Gastroesophageal sphincter (tissue), 4 donors: ENCODE measurements around the gene INO80E. TPM values are rescaled to one million over a fixed set of nuclear protein-coding genes. Genes with fewer than 3 reads are reported as not detected.
A peak's percentile ranks its signal among the peaks of the same experiment; 100 is the strongest.

Experiments
- ATAC-seq: fragments of 150-250 bp; one replicate; pipeline ENCODE4 v1.9.1; 2016; ENCODE audit warnings: mild to moderate bottlenecking, moderate library complexity
- H3K27ac ChIP-seq, 4 donors: fragments of 200-600 bp; sonication (generic) in 3 of 4; 1 replicate in 3 of 4; 2 replicates in 1 of 4; pipeline ENCODE4 v1.5.1; 2016 to 2019
- H3K27me3 ChIP-seq: fragments of 200-600 bp; sonication (generic); one replicate; pipeline ENCODE4 v1.5.1; 2019
- H3K36me3 ChIP-seq, 2 donors: fragments of 200-600 bp; sonication (generic); one replicate each; pipeline ENCODE4 v1.5.1; 2019; ENCODE audit warnings: control low read depth in 1 of 2
- H3K4me1 ChIP-seq, 3 donors: fragments of 200-600 bp; sonication (generic); 1 replicate in 2 of 3; 2 replicates in 1 of 3; pipeline ENCODE4 v1.5.1; 2016 to 2019; ENCODE audit warnings: control low read depth in 2 of 3
- H3K4me3 ChIP-seq, 2 donors: fragments of 200-600 bp; sonication (generic); one replicate each; pipeline ENCODE4 v1.5.1; 2019; ENCODE audit warnings: mild to moderate bottlenecking in 1 of 2, moderate library complexity in 1 of 2
- H3K9me3 ChIP-seq, 3 donors: fragments of 200-600 bp; sonication (generic); one replicate each; pipeline ENCODE4 v1.5.1; 2017 to 2019; ENCODE audit warnings: control low read depth in 2 of 3
- EP300 ChIP-seq: sonication (generic); formaldehyde crosslinking; IDR thresholded peaks from one replicate; pipeline ENCODE4 v1.6.1; 2017; ENCODE audit warnings: antibody characterized with exemption, mild to moderate bottlenecking
- POLR2A ChIP-seq, 2 donors: fragments of 450-650 bp; IDR thresholded peaks; one replicate each; pipeline ENCODE4 v1.6.1; 2017; ENCODE audit warnings: antibody characterized with exemption in 2 of 2, mild to moderate bottlenecking in 2 of 2, moderate library complexity in 1 of 2
- POLR2AphosphoS5 ChIP-seq: sonication (generic); formaldehyde crosslinking; IDR thresholded peaks from one replicate; pipeline ENCODE4 v1.6.1; 2017; ENCODE audit warnings: antibody characterized with exemption
- WGBS, 2 donors: methylation state at CpG; one replicate each; pipeline ENCODE4 v1.1.5; 2018; ENCODE audit warnings: low coverage in 1 of 2; 5-methylcytosine and 5-hydroxymethylcytosine counted together
- total RNA-seq, 4 donors: library from RNA; depleted of rRNA; stranded (reverse); fragments of >200 nt; gene quantifications; one replicate each; pipeline ENCODE4 v1.1.0, GENCODE V29; 2016
- TF ChIP-seq, protein P1 (sequence below), 4 experiments: fragments of 200-600 bp in 2 of 4; fragments of 450-650 bp in 2 of 4; sonication (generic) in 1 of 4; IDR thresholded peaks; one replicate each; pipeline ENCODE4 v1.5.1; 2017 to 2019; ENCODE audit warnings: antibody characterized with exemption in 4 of 4, mild to moderate bottlenecking in 2 of 4, moderate library complexity in 2 of 4

INO80E gene
- total RNA-seq, 4 donors from 2014 or later: 40.9 to 82.2 (median 74.4) TPM

GRCh38 chr16:29962344-29962994 lies 33.6 kb upstream of the INO80E start:
- peaks cover 0 to 27% (median 4%) of the 10 kb centered on the region in 3 donors for H3K4me1 ChIP-seq
- 2 to 3% methylated on average over 14 to 15 of the region's 18 CpGs for WGBS, 2 donors
- H3K9me3 ChIP-seq: no peaks in the 10 kb centered on the region
- peak overlapping the region; percentile 89 to 94 (median 92) for H3K27ac ChIP-seq
- peaks cover 0 to 30% of the 10 kb centered on the region in 2 donors for H3K36me3 ChIP-seq
- no peaks in the 10 kb centered on the region for H3K27me3 ChIP-seq
- no peak for TF ChIP-seq POLR2AphosphoS5
- no peak for TF ChIP-seq EP300
- TF ChIP-seq POLR2A (IDR thresholded peaks at IDR 0.05): no peak
- ATAC-seq: peak; percentile 31
- H3K4me3 ChIP-seq: peak overlapping the region; percentile 72 to 91

DNA sequence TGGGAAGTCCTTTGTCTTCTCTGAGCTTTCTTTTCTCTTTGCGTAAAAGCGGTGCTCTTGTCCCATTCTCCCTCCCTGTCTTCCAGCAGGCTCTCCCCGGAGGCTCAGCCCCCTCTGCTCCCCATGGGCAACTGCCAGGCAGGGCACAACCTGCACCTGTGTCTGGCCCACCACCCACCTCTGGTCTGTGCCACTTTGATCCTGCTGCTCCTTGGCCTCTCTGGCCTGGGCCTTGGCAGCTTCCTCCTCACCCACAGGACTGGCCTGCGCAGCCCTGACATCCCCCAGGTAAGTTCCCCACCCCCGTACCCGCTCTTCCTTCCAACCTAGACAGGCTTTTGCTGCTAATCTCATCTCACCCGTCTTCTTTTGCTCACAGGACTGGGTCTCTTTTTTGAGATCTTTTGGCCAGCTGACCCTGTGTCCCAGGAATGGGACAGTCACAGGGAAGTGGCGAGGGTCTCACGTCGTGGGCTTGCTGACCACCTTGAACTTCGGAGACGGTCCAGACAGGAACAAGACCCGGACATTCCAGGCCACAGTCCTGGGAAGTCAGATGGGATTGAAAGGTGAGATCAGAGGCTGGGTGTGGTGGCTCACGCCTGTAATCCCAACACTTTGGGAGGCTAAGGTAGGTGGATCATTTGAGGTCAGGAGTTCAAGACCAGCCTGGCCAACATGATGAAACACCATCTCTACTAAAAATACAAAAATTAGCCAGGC lies 32.9 kb upstream of the INO80E start:
- WGBS, 2 donors: 40 to 70% methylated on average over 1 to 7 of the region's 14 CpGs
- ATAC-seq: no peak
- TF ChIP-seq EP300 (no peak), POLR2AphosphoS5 (no peak), POLR2A (IDR thresholded peaks at IDR 0.05) (no peak)
- TF ChIP-seq, protein P1, sequence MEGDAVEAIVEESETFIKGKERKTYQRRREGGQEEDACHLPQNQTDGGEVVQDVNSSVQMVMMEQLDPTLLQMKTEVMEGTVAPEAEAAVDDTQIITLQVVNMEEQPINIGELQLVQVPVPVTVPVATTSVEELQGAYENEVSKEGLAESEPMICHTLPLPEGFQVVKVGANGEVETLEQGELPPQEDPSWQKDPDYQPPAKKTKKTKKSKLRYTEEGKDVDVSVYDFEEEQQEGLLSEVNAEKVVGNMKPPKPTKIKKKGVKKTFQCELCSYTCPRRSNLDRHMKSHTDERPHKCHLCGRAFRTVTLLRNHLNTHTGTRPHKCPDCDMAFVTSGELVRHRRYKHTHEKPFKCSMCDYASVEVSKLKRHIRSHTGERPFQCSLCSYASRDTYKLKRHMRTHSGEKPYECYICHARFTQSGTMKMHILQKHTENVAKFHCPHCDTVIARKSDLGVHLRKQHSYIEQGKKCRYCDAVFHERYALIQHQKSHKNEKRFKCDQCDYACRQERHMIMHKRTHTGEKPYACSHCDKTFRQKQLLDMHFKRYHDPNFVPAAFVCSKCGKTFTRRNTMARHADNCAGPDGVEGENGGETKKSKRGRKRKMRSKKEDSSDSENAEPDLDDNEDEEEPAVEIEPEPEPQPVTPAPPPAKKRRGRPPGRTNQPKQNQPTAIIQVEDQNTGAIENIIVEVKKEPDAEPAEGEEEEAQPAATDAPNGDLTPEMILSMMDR (IDR thresholded peaks at IDR 0.05): no peak

GRCh38 chr16:29968205-29968604 lies 27.8 kb upstream of the INO80E start:
- TF ChIP-seq POLR2A (IDR thresholded peaks at IDR 0.05) (no peak), POLR2AphosphoS5 (no peak), EP300 (no peak)
- TF ChIP-seq, protein P1 (IDR thresholded peaks at IDR 0.05): no peak
- H3K4me1 ChIP-seq: peaks cover 0 to 15% (median 4%) of the 10 kb centered on the region in 3 donors
- H3K36me3 ChIP-seq: peaks cover 0 to 78% of the 10 kb centered on the region in 2 donors
- 94% methylated on average over 2 of the region's 4 CpGs for WGBS, 2 donors
- no peak overlapping the region for H3K4me3 ChIP-seq
- no peaks in the 10 kb centered on the region for H3K9me3 ChIP-seq
- H3K27ac ChIP-seq: no peak overlapping the region
- ATAC-seq: no peak
- H3K27me3 ChIP-seq: no peaks in the 10 kb centered on the region

More for the DNA sequence above, 32.9 kb upstream of the INO80E start:
- Histone ChIP-seq H3K27ac (peak overlapping the region; percentile 89 to 94 (median 92)), H3K9me3 (no peaks in the 10 kb centered on the region), H3K4me1 (peaks cover 0 to 27% (median 4%) of the 10 kb centered on the region in 3 donors), H3K4me3 (peak overlapping the region in 1 of 2 donors; percentile 72), H3K36me3 (peaks cover 0 to 37% of the 10 kb centered on the region in 2 donors), H3K27me3 (no peaks in the 10 kb centered on the region)

- Histone ChIP-seq H3K36me3 (peaks cover 0 to 55% of the 10 kb centered on the region in 2 donors), H3K27ac (no peak overlapping the region), H3K27me3 (no peaks in the 10 kb centered on the region), H3K4me3 (no peak overlapping the region), H3K9me3 (no peaks in the 10 kb centered on the region), H3K4me1 (peaks cover 5 to 27% (median 19%) of the 10 kb centered on the region in 3 donors)
- WGBS, 2 donors: 68 to 100% methylated on average over 1 to 3 of the region's 8 CpGs
- TF ChIP-seq POLR2A (IDR thresholded peaks at IDR 0.05) (no peak), EP300 (no peak), POLR2AphosphoS5 (no peak)
- TF ChIP-seq, protein P1 (IDR thresholded peaks at IDR 0.05): no peak
- ATAC-seq: no peak
Observed at GRCh38 chr16:29971304-29971703, 24.7 kb upstream of the INO80E start.

DNA sequence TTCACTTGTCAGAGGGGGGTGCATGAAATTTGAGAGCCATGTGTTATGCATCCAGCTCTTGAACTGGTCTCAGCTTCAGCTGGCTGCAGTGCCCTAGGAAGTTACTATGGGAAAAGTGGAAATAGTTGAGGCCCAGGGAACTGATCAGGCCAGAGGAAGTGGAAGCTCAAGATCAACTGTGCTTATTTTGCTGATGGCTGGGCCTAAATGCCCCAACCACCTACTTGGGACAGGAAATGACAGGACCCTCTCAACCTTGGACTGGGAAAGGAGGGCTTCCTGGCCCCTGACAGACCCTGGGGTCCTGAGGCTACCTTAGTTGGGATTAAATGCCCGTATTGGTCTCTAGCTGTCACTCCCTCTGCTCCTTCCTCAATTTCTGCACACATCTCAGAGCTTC lies 23.5 kb upstream of the INO80E start:
- no peak for ATAC-seq
- no peak for TF ChIP-seq POLR2A (IDR thresholded peaks at IDR 0.05)
- Histone ChIP-seq H3K4me3 (no peak overlapping the region), H3K9me3 (no peaks in the 10 kb centered on the region), H3K4me1 (peaks cover 5 to 39% (median 28%) of the 10 kb centered on the region in 3 donors), H3K36me3 (peaks cover 0 to 49% of the 10 kb centered on the region in 2 donors), H3K27ac (peak overlapping the region in 2 of 4 donors; percentile 92 to 94), H3K27me3 (no peaks in the 10 kb centered on the region)
- WGBS, 2 donors: 100% methylated on average over 1 of the region's 1 CpG; no CpG with 5 or more reads in 1 of the 2 donors
